Thymus (tissue), 11 donors: Measurements from ENCODE around the gene CD8B2. TPM values are rescaled to one million over a fixed set of nuclear protein-coding genes. Genes with fewer than 3 reads are reported as not detected.
A peak's percentile ranks its signal among the peaks of the same experiment; 100 is the strongest.
"Not testable (repeated sequence)": the region's sequence is repeated elsewhere in the genome, so short reads cannot be mapped to it uniquely, and the experiment has no call there.

Experiments
- DNase-seq, 9 donors: peaks; one replicate each; pipeline ENCODE4 v3.0.0-alpha.2; 2013; ENCODE audit warnings: low spot score in 9 of 9, low read depth in 6 of 9, missing footprints in 1 of 9
- H3K27ac ChIP-seq, 2 donors: one replicate each; pipeline ENCODE4 v1.5.1; 2013; ENCODE audit warnings: control low read depth in 1 of 2, low read depth in 1 of 2, low read length in 1 of 2, mild to moderate bottlenecking in 1 of 2, moderate library complexity in 1 of 2
- H3K27me3 ChIP-seq, 2 donors: one replicate each; pipeline ENCODE4 v1.5.1; 2013; ENCODE audit warnings: low read length in 1 of 2; ENCODE audit not compliant: control insufficient read depth in 2 of 2, insufficient read depth in 1 of 2
- H3K36me3 ChIP-seq, 2 donors: one replicate each; pipeline ENCODE4 v1.5.1; 2013; ENCODE audit warnings: low read length in 1 of 2, mild to moderate bottlenecking in 1 of 2, moderate library complexity in 1 of 2; ENCODE audit not compliant: control insufficient read depth in 2 of 2, insufficient read depth in 2 of 2
- H3K4me1 ChIP-seq, 2 donors: one replicate each; pipeline ENCODE4 v1.5.1; 2013; ENCODE audit warnings: low read length in 2 of 2; ENCODE audit not compliant: control insufficient read depth in 2 of 2, insufficient read depth in 2 of 2
- H3K4me3 ChIP-seq, 2 donors: one replicate each; pipeline ENCODE4 v1.5.1; 2013; ENCODE audit warnings: low read length in 2 of 2, control low read depth in 1 of 2, mild to moderate bottlenecking in 1 of 2
- H3K9me3 ChIP-seq, 2 donors: one replicate each; pipeline ENCODE4 v1.5.1; 2013; ENCODE audit warnings: low read length in 1 of 2, mild to moderate bottlenecking in 1 of 2; ENCODE audit not compliant: control insufficient read depth in 2 of 2, insufficient read depth in 1 of 2
- WGBS: extraction: QIAGEN DNeasy Blood & Tissue Kit; methylation state at CpG from one replicate; pipeline ENCODE4 v1.1.7; 2013; 5-methylcytosine and 5-hydroxymethylcytosine counted together
- polyA plus RNA-seq: library from polyadenylated mRNA; stranded (reverse); fragments of 200-250 nt; gene quantifications from one replicate; pipeline ENCODE4 v1.2.3, GENCODE V29; 2013
- total RNA-seq: library from RNA; stranded (reverse); fragments of 120-200 nt; gene quantifications from one replicate; pipeline ENCODE4 v1.2.4, GENCODE V29; 2013
- donor health status: healthy.

CD8B2 gene
- total and polyA plus RNA-seq, 2 donors = 6.3 to 22.1 TPM

DNA sequence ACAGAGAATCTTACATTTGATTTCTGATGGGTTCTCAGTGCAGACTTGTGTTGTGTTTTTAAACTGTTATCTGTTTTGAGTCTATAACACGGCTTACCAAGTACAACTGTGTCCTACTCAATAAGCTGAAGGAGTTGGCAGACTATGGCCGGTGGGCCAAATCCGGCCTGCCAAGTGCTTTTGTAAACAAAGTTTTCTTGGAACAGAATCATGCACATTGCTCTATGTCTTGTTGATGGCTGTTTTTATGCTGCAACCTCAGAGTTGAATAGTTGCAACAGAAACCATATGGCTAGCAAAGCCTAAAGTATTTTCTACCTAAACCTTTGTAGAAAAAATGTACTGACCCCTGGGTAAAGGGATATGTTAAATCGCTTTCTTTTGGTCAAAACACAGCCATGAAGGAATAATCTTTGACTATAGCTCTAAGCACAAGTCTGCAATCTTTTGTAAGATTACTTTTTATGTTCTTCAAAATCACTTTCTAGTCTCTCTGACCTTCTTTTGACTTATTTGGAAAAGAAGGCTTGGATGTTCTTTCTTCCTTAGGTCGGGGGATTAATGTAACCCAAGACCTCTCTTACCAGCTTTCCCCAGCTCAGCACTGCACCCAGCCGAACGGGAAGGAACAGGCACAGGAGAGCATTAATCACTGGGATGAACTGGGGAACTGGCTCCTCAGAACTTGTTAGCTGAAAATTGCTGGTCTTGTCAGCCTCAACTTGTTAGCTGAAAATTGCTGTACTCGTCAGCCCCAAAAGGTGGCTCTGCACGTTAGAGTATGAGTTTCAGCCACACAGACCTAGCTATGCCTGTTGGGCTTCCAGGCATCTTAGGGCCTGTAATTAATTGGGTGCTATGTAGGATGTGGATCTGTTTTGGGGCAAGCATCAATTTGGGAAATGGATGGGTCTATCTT is 75.4 kb downstream of the CD8B2 start:
- H3K27ac ChIP-seq = no peak overlapping the region
- WGBS = 84% methylated on average over 9 of the region's 9 CpGs
- peaks cover 2 to 14% of the 10 kb centered on the region in 2 donors for H3K4me1 ChIP-seq
- no peaks in the 10 kb centered on the region for H3K36me3 ChIP-seq
- H3K4me3 ChIP-seq = no peak overlapping the region
- DNase-seq = peak in 1 of 9 donors; percentile 17
- H3K9me3 ChIP-seq = no peaks in the 10 kb centered on the region
- no peaks in the 10 kb centered on the region for H3K27me3 ChIP-seq

DNA sequence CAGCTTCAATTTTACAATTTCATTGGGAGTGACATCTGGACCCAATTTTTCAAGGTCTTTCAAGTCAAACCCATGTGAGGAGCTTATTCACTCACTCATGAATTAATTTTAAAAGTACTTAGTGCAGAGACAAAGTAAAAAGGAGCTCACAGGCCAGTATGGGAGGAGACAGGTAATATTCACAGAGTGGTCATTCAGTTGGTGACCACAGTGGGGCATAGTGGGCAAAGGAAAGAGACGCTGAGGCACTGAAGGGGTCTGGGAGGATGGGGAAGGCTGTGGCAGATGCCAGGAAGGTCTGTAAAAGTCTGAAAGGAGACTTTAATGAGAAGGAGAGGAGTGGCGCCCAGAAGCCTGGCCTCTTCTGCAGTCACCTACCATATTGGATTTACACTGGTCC is 76.0 kb downstream of the CD8B2 start:
- DNase-seq = no peak
- peaks cover 2 to 14% of the 10 kb centered on the region in 2 donors for H3K4me1 ChIP-seq
- H3K36me3 ChIP-seq = no peaks in the 10 kb centered on the region
- H3K4me3 ChIP-seq = no peak overlapping the region
- 100% methylated on average over 2 of the region's 2 CpGs for WGBS
- no peak overlapping the region for H3K27ac ChIP-seq
- no peaks in the 10 kb centered on the region for H3K27me3 ChIP-seq
- no peaks in the 10 kb centered on the region for H3K9me3 ChIP-seq

GRCh38 chr2:106565599-106565998 is 78.4 kb downstream of the CD8B2 start:
- Histone ChIP-seq H3K27me3 (no peaks in the 10 kb centered on the region), H3K36me3 (no peaks in the 10 kb centered on the region), H3K27ac (no peak overlapping the region), H3K9me3 (no peaks in the 10 kb centered on the region), H3K4me1 (peaks cover 2 to 14% of the 10 kb centered on the region in 2 donors), H3K4me3 (no peak overlapping the region)
- 51% methylated on average over 2 of the region's 2 CpGs for WGBS
- DNase-seq = peak in 3 of 9 donors; percentile 20 to 51 (median 37)

- DNase-seq = no peak
- 92% methylated on average over 6 of the region's 6 CpGs for WGBS
- no peaks in the 10 kb centered on the region for H3K9me3 ChIP-seq
- peaks cover 2 to 14% of the 10 kb centered on the region in 2 donors for H3K4me1 ChIP-seq
- no peaks in the 10 kb centered on the region for H3K36me3 ChIP-seq
- H3K27ac ChIP-seq = no peak overlapping the region
- no peak overlapping the region for H3K4me3 ChIP-seq
- no peaks in the 10 kb centered on the region for H3K27me3 ChIP-seq
Measured at GRCh38 chr2:106566050-106566449, 78.9 kb downstream of the CD8B2 start.

DNA sequence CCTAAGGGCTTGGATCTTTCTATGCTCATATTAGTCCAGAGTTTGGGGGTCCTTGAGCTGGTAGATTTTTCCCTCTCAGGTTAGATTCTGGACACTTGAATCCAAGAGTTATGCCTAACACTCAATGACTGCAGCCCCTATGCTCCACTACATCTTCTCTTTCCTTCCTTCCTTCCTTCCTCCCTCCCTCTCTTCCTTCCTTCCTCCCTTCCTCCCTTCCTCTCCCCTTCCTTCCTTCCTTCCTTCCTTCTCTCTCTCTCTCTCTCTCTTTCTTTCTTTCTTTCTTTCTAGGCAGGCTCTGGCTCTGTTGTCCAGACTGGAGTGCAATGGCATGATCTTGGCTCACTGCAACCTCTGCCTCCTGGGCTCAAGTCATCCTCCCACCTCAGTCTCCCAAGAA is 79.3 kb downstream of the CD8B2 start:
- H3K4me3 ChIP-seq, H3K27ac ChIP-seq, H3K36me3 ChIP-seq, H3K9me3 ChIP-seq, DNase-seq, H3K27me3 ChIP-seq: not testable (repeated sequence)
- peaks cover 2 to 14% of the 10 kb centered on the region in 2 donors for H3K4me1 ChIP-seq

DNA sequence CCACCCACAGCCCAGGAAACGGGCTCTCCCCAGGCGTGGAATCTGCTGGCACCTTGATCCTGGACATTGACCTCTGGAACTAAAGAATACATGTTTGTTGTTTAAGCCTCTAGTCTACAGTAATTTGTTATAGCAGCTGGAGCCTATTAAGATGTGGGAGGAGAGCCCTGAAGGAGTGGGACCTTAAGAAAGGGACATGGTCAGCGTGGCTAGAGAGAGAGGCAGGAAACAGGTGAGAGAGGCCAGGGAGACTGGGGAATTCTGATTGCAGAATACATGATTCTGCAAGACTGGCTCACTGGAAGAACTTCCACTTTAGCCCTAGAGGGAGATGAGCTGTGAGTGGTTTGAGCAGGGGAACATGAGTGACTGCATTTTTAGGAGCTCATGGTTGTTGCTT is 83.2 kb downstream of the CD8B2 start:
- Histone ChIP-seq H3K27ac (no peak overlapping the region), H3K9me3 (no peaks in the 10 kb centered on the region), H3K27me3 (no peaks in the 10 kb centered on the region), H3K4me1 (peaks cover 0 to 8% of the 10 kb centered on the region in 2 donors), H3K36me3 (no peaks in the 10 kb centered on the region), H3K4me3 (no peak overlapping the region)
- WGBS = 87% methylated on average over 3 of the region's 3 CpGs
- no peak for DNase-seq

Other genes starting within 250 kb of the CD8B2 start
- gene RGPD3, start 19.0 kb upstream of the CD8B2 start, total RNA-seq = 3.9 TPM
- gene RGPD3, start 19.0 kb upstream of the CD8B2 start, polyA plus RNA-seq = 1.8 TPM